Peyer's patch (tissue), 4 donors: ENCODE results near the gene ZFP36L2. TPM values are rescaled to one million over a fixed set of nuclear protein-coding genes. Genes with fewer than 3 reads are reported as not detected.
"Not testable (repeated sequence)": the region's sequence is repeated elsewhere in the genome, so short reads cannot be mapped to it uniquely, and the experiment has no call there.

ENCODE experiments used
- DNase-seq, 3 donors: peaks; one replicate each; pipeline ENCODE4 v3.0.0-alpha.2; 2017 to 2019
- H3K27ac ChIP-seq, 4 donors: fragments of 200-600 bp; sonication (generic); one replicate each; pipeline ENCODE4 v1.5.1; 2016 to 2019
- H3K27me3 ChIP-seq, 2 donors: fragments of 200-600 bp; sonication (generic); one replicate each; pipeline ENCODE4 v1.5.1; 2019
- H3K36me3 ChIP-seq, 3 donors: fragments of 200-600 bp; sonication (generic); one replicate each; pipeline ENCODE4 v1.5.1; 2016 to 2019
- H3K4me1 ChIP-seq, 4 donors: fragments of 200-600 bp; sonication (generic); one replicate each; pipeline ENCODE4 v1.5.1; 2016 to 2019
- H3K4me3 ChIP-seq, 4 donors: fragments of 200-600 bp; sonication (generic); 1 replicate in 3 of 4; 2 replicates in 1 of 4; pipeline ENCODE4 v1.5.1; 2016 to 2019; ENCODE audit warnings: mild to moderate bottlenecking in 1 of 4
- H3K9me3 ChIP-seq, 4 donors: fragments of 200-600 bp; sonication (generic); one replicate each; pipeline ENCODE4 v1.5.1; 2016 to 2019; ENCODE audit warnings: mild to moderate bottlenecking in 1 of 4
- CTCF ChIP-seq, 6 experiments: fragments of 450-650 bp in 4 of 6; fragments of 200-600 bp in 2 of 6; sonication (generic) in 1 of 6; IDR thresholded peaks; one replicate each; pipeline ENCODE4 v1.5.1; 2017 to 2019; ENCODE audit warnings: antibody characterized with exemption in 6 of 6, mild to moderate bottlenecking in 3 of 6, moderate library complexity in 1 of 6
- POLR2A ChIP-seq, 2 donors: fragments of 450-650 bp; IDR thresholded peaks; one replicate each; pipeline ENCODE4 v1.5.1; 2017; ENCODE audit warnings: antibody characterized with exemption in 2 of 2, mild to moderate bottlenecking in 2 of 2, moderate library complexity in 2 of 2
- total RNA-seq, 4 donors: library from RNA; depleted of rRNA; stranded (reverse); fragments of >200 nt; gene quantifications; one replicate each; pipeline ENCODE4 v1.1.0, GENCODE V29; 2016

The ZFP36L2 gene
- total RNA-seq, 4 donors from 2014 or later = 90.4 to 227 (median 148) TPM

GRCh38 chr2:43192744-43193651 is 33.4 kb downstream of the ZFP36L2 start:
- peak in 1 of 3 donors; percentile 66 for DNase-seq
- H3K4me1 ChIP-seq = peaks cover 4 to 49% (median 21%) of the 10 kb centered on the region in 4 donors

GRCh38 chr2:43191947-43192516 is 34.4 kb downstream of the ZFP36L2 start:
- DNase-seq = no peak
- TF ChIP-seq CTCF (IDR thresholded peaks at IDR 0.05) (peak in 1 of 6 experiments; percentile 28), POLR2A (IDR thresholded peaks at IDR 0.05) (no peak)
- Histone ChIP-seq H3K4me1 (peaks cover 9 to 52% (median 22%) of the 10 kb centered on the region in 4 donors), H3K27me3 (no peaks in the 10 kb centered on the region), H3K4me3 (no peak overlapping the region), H3K36me3 (no peaks in the 10 kb centered on the region), H3K9me3 (no peaks in the 10 kb centered on the region), H3K27ac (peak overlapping the region in 3 of 4 donors; percentile 85 to 99 (median 93))

More at GRCh38 chr2:43192744-43193651, 33.4 kb downstream of the ZFP36L2 start:
- Histone ChIP-seq H3K27ac (peak overlapping the region; percentile 76 to 99 (median 89)), H3K9me3 (no peaks in the 10 kb centered on the region), H3K4me3 (no peak overlapping the region), H3K27me3 (no peaks in the 10 kb centered on the region), H3K36me3 (no peaks in the 10 kb centered on the region)
- peak in 1 of 2 donors; percentile 14 for TF ChIP-seq POLR2A (IDR thresholded peaks at IDR 0.05)
- no peak for TF ChIP-seq CTCF (IDR thresholded peaks at IDR 0.05)

DNA sequence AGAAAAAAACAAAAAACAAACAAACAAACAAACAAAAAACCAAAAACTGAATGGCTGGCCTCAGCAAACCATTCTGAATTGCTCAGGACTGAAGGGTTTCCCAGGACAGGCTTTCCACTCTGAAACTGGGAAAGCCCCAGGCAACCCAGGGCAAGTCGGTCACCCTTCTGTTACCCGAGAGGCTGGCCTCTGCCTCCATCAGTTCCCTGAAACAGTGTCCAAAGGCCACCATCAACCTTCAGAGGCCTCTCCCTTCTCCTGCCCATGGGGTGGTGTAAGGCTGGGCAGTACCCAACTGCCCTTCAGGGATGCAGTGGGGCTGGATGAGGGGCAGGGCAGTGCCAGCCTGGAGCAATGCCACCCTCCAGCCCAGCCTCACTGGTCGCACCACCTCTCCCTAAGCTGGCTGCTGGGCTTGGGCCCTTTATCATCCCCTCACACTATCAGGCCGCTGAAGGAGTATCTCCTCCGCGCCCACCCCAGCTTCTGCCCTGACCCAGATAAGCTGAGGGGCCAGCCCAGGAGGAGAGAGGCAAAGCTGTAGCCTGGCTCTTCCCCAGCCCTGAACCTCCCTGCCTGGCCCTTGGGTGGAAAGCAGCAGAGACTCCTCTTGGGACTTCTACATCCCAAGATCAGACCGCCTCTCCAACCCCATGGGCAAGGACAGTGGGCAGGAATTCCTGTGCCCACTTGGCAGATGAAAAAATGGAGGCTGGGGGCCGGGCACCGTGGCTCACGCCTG is 35.9 kb downstream of the ZFP36L2 start:
- Histone ChIP-seq H3K27ac (peak overlapping the region in 1 of 4 donors; percentile 40), H3K9me3 (no peaks in the 10 kb centered on the region), H3K36me3 (no peaks in the 10 kb centered on the region), H3K4me1 (peaks cover 11 to 68% (median 25%) of the 10 kb centered on the region in 4 donors), H3K4me3 (no peak overlapping the region), H3K27me3 (no peaks in the 10 kb centered on the region)
- no peak for DNase-seq
- TF ChIP-seq POLR2A (IDR thresholded peaks at IDR 0.05) (no peak), CTCF (IDR thresholded peaks at IDR 0.05) (no peak)

- not testable (repeated sequence) for H3K9me3 ChIP-seq, H3K27me3 ChIP-seq, H3K4me3 ChIP-seq, DNase-seq, H3K27ac ChIP-seq, H3K36me3 ChIP-seq
- H3K4me1 ChIP-seq = peaks cover 11 to 68% (median 24%) of the 10 kb centered on the region in 4 donors
Measured at GRCh38 chr2:43189861-43190260, 36.5 kb downstream of the ZFP36L2 start.

DNA sequence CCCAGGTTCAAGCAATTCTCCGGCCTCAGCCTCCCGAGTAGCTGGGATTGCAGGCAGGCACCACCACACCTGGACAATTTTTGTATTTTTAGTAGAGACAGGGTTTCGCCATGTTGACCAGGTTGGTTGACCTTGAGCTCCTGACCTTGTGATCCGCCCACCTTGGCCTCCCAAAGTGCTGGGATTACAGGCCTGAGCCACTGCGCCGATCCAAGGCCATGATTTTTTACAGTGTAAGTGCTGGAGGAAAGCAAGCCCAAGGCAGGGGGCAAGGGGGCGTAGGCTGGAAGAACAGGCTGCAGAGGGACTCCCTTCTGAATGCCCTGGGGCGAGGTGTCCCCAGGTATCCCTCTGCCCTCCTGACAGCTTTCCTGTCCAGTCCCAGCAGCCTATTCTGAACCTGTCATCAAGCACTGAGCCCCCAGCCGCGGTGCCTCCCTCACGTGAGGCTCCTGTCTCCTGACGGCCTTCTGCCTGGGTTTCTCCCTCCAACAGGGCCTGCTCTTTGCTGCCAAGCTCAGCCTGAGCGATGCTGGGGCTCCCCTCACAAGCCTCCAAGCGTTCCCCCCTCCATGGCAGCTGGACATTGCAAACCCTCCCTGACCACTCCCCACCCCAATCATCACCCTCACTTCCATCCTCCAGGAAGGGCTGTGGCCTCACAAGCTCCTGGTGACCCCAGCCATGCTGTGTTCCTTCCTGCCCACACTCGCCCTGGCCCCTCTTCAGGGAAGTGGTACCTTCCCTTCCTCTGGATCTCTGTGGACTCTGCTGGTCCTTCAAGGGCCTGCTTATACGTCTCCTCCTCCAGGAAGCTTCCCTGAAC is 37.6 kb downstream of the ZFP36L2 start:
- Histone ChIP-seq H3K9me3 (no peaks in the 10 kb centered on the region), H3K27me3 (no peaks in the 10 kb centered on the region), H3K36me3 (no peaks in the 10 kb centered on the region), H3K27ac (no peak overlapping the region), H3K4me3 (no peak overlapping the region), H3K4me1 (peaks cover under 1 to 66% (median 21%) of the 10 kb centered on the region in 4 donors)
- DNase-seq = no peak
- no peak for TF ChIP-seq POLR2A (IDR thresholded peaks at IDR 0.05)
- no peak for TF ChIP-seq CTCF (IDR thresholded peaks at IDR 0.05)
